Thyroid gland (tissue), 4 donors: ENCODE measurements around the gene TMEM69.

Experiments
- POLR2A ChIP-seq, 2 donors: fragments of 450-650 bp; IDR thresholded peaks; one replicate each; pipeline ENCODE4 v1.6.1; 2017; ENCODE audit warnings: antibody characterized with exemption in 2 of 2, mild to moderate bottlenecking in 2 of 2, moderate library complexity in 1 of 2
- TF ChIP-seq, protein P1 (sequence below), 6 experiments: fragments of 200-600 bp in 3 of 6; fragments of 450-650 bp in 3 of 6; sonication (generic) in 3 of 6; IDR thresholded peaks; one replicate each; pipeline ENCODE4 v1.5.1; 2016 to 2019; ENCODE audit warnings: antibody characterized with exemption in 6 of 6, mild to moderate bottlenecking in 2 of 6, inconsistent platforms in 1 of 6, moderate library complexity in 1 of 6

DNA sequence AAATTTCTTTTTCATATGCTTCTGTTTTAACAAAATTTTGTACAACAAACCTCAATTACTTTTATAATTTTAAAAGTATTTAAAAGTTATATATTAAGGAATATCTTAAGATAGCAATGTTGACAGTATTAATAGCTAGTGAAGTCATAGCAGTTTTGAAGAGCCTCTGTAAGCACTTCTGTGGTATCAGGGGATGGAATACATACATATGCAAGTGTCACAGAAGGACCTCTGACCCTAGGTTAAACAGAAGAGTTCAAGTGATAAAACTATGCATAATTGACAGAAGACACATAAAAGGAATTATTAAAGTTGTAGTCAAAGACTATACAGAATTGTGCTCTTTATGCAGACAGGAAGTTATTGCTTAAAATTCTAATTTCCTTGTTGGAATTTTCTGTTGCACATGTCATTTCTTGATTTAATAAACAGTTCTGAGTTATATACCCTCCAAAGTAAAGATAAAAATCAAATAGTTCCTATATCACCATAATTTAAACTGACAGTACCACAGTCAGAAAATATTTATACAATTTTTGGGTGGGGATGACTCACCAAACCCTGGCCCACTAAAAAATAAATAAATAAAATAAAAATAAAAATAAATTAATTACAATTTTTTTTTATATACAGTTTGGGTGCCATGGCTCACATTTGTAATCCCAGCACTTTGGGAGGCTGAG is 35.4 kb downstream of the TMEM69 start:
- TF ChIP-seq POLR2A (IDR thresholded peaks at IDR 0.05), result no peak
- TF ChIP-seq, protein P1, sequence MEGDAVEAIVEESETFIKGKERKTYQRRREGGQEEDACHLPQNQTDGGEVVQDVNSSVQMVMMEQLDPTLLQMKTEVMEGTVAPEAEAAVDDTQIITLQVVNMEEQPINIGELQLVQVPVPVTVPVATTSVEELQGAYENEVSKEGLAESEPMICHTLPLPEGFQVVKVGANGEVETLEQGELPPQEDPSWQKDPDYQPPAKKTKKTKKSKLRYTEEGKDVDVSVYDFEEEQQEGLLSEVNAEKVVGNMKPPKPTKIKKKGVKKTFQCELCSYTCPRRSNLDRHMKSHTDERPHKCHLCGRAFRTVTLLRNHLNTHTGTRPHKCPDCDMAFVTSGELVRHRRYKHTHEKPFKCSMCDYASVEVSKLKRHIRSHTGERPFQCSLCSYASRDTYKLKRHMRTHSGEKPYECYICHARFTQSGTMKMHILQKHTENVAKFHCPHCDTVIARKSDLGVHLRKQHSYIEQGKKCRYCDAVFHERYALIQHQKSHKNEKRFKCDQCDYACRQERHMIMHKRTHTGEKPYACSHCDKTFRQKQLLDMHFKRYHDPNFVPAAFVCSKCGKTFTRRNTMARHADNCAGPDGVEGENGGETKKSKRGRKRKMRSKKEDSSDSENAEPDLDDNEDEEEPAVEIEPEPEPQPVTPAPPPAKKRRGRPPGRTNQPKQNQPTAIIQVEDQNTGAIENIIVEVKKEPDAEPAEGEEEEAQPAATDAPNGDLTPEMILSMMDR (IDR thresholded peaks at IDR 0.05), result no peak
